HG03432 (cell line): ENCODE data around the gene ZC3H7A.

Experiments
- ATAC-seq: cut with Tn5 transposase; IDR thresholded peaks from one replicate; pipeline ENCODE4 v1.9.1; 2021; ENCODE audit warnings: mild to moderate bottlenecking, moderate library complexity; ENCODE audit not compliant: unreplicated experiment

ZC3H7A gene

GRCh38 chr16:11740567-11740966 lies 56.5 kb downstream of the ZC3H7A start:
- no peak for ATAC-seq

- ATAC-seq, result no peak
Observed at GRCh38 chr16:11738742-11739544, 58.1 kb downstream of the ZC3H7A start.

GRCh38 chr16:11737713-11738112 lies 59.3 kb downstream of the ZC3H7A start:
- ATAC-seq, result no peak

GRCh38 chr16:11736903-11737302 lies 60.2 kb downstream of the ZC3H7A start:
- no peak for ATAC-seq

GRCh38 chr16:11735787-11736186 lies 61.3 kb downstream of the ZC3H7A start:
- no peak for ATAC-seq

- ATAC-seq, result no peak
Observed at GRCh38 chr16:11734653-11735043, 62.4 kb downstream of the ZC3H7A start.

- ATAC-seq, result peak; percentile 54
Observed at GRCh38 chr16:11734025-11734652, 62.9 kb downstream of the ZC3H7A start.

- ATAC-seq, result no peak
Observed at GRCh38 chr16:11731222-11731621, 65.8 kb downstream of the ZC3H7A start.

- ATAC-seq, result no peak
Observed at GRCh38 chr16:11729787-11730186, 67.3 kb downstream of the ZC3H7A start.

GRCh38 chr16:11727796-11728543 lies 69.1 kb downstream of the ZC3H7A start:
- no peak for ATAC-seq

GRCh38 chr16:11726008-11726407 lies 71.0 kb downstream of the ZC3H7A start:
- no peak for ATAC-seq

GRCh38 chr16:11725457-11725856 lies 71.6 kb downstream of the ZC3H7A start:
- ATAC-seq, result no peak

GRCh38 chr16:11722468-11722808 lies 74.6 kb downstream of the ZC3H7A start:
- ATAC-seq, result no peak

- no peak for ATAC-seq
Observed at GRCh38 chr16:11721781-11722467, 75.1 kb downstream of the ZC3H7A start.

- ATAC-seq, result no peak
Observed at GRCh38 chr16:11719762-11720161, 77.3 kb downstream of the ZC3H7A start.

GRCh38 chr16:11719171-11719570 lies 77.9 kb downstream of the ZC3H7A start:
- no peak for ATAC-seq

GRCh38 chr16:11717811-11718210 lies 79.2 kb downstream of the ZC3H7A start:
- ATAC-seq, result no peak

GRCh38 chr16:11716336-11716735 lies 80.7 kb downstream of the ZC3H7A start:
- ATAC-seq, result no peak

GRCh38 chr16:11715246-11715947 lies 81.7 kb downstream of the ZC3H7A start:
- ATAC-seq, result no peak

- ATAC-seq, result no peak
Observed at GRCh38 chr16:11712122-11712521, 84.9 kb downstream of the ZC3H7A start.

GRCh38 chr16:11711662-11712061 lies 85.4 kb downstream of the ZC3H7A start:
- no peak for ATAC-seq
